GM21390 (cell line): ENCODE measurements around the gene SECTM1.
A peak's percentile ranks its signal among the peaks of the same experiment; 100 is the strongest.

Source experiments
- ATAC-seq: cut with Tn5 transposase; IDR thresholded peaks from one replicate; pipeline ENCODE4 v1.9.1; 2021; ENCODE audit not compliant: unreplicated experiment

SECTM1 gene

DNA sequence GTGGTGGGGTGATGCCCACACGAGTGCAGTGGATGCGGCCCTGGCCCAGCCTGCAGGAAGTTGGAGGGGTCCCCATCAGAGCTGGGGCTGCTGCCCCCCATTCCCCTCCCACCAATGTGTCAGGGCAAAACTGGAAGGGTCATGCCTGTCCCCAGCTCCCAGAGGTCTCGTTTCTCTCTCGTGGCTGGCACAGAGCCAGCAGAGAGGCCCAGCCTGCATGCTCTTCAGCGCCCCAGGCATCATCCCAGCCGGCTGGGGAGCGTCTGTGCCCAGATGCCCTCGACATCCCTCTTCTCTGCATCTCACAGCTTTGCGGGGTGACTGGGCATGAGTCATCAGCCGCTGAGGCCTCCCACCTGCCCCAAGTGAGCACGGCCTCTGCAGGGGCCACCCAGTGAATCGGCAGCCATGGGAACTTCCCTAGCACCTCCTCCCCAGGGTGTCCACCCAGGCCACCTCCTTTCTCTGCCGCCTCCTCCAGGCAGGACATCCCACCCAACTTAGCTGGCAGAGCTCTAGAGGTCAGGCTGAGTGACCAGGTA lies 50.3 kb downstream of the SECTM1 start:
- no peak for ATAC-seq

DNA sequence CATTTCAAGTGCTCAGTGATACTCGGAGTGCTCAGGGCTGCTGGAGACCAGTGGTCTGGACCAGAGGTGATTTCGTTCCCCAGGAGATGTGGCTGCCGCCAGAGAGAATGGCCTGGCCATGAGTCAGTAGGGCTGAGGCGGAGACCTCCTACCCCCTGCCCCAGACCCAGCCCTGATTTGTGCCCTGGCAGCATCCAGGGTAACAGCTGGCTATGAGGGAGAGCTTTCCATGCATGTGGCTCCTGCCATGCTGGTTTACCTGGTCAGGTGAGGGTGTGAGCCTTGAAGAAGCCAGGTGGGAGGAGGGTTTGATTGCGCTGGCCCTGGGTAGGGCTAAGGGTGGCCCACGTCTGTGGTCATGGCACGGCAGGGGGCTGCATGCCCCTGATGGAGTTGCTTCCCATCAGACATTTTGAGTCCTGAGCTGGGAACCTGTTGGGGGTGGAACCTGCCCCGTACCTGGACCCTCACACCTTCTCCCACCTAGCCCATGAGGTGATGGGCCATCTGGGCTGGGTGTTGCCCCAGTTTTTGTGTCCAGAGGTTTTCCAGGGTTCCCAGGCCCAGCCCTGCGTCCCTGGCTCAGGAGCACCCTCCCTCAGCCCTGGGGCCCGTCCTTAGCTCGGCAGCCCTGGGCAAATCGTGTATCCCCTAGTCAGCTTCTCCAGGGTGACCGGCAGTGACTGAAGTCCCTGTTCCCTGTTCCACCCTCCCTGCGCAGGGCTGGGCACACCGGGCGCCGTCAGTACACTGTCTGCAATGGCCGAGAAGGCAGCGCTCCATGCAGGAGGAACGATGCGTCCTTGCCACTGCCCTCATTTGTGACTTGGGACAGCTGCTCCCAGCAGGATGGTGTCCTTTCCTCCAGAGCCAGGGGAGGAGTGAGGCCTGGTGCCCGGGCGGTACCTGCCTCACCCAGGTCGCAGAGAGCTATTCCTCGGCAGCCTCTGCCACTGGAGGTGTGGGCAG lies 51.0 kb downstream of the SECTM1 start:
- ATAC-seq, result no peak

GRCh38 chr17:82281502-82282238 lies 51.9 kb downstream of the SECTM1 start:
- no peak for ATAC-seq

DNA sequence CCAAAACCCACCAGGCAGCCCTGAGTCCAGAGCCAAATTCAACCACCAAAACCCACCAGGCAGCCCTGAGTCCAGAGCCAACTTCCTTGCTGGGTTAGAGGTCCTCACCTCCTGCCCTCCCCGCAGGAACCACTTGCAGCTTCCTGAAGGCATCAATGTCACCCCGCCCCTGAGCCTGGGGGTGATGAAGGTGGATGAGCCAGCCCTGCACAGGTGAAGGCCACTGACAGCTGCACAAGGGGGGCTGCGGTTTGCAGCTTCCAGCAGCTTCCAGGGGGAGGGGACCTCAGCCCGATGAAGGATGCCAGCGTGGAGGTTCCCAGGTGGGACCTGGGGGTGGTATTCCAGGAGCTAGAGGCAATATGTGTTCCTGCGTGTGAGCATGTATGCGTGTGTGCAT lies 52.5 kb downstream of the SECTM1 start:
- no peak for ATAC-seq

- ATAC-seq, result no peak
These were observed 53.0 kb downstream of the SECTM1 start for GRCh38 chr17:82280537-82280936.

- no peak for ATAC-seq
These were observed 54.7 kb downstream of the SECTM1 start for GRCh38 chr17:82278786-82279391.

DNA sequence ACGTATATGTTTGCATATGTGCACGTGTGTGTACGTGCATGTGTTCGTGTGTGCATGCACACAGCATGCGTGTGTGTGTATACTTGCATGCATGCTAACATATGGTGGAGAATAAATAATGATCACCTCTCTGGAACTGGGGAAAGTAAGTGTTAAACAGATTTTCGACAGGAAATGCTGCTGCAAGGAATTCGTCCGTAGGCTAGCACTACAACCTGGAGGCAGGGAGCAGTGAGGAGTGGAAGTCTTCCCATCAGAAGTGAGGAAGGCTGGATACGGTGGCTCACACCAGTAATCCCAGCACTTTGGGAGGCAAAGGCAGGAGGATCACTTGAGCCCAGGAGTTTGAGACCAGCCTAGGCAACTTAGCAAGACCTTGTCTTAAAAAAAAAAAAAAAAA lies 55.3 kb downstream of the SECTM1 start:
- ATAC-seq, result no peak

GRCh38 chr17:82277851-82278250 lies 55.7 kb downstream of the SECTM1 start:
- no peak for ATAC-seq

- no peak for ATAC-seq
These were observed 56.6 kb downstream of the SECTM1 start for GRCh38 chr17:82276938-82277337.

GRCh38 chr17:82275326-82275725 lies 58.2 kb downstream of the SECTM1 start:
- ATAC-seq, result no peak

GRCh38 chr17:82274134-82275020 lies 59.2 kb downstream of the SECTM1 start:
- no peak for ATAC-seq

GRCh38 chr17:82273327-82274133 lies 60.0 kb downstream of the SECTM1 start, which contains the start of gene CSNK1D:
TSS of gene CSNK1D (minus strand) at chr17:82273700. CDS start at chr17:82273381, 319 bp downstream.
- ATAC-seq, result peak; percentile 83

DNA sequence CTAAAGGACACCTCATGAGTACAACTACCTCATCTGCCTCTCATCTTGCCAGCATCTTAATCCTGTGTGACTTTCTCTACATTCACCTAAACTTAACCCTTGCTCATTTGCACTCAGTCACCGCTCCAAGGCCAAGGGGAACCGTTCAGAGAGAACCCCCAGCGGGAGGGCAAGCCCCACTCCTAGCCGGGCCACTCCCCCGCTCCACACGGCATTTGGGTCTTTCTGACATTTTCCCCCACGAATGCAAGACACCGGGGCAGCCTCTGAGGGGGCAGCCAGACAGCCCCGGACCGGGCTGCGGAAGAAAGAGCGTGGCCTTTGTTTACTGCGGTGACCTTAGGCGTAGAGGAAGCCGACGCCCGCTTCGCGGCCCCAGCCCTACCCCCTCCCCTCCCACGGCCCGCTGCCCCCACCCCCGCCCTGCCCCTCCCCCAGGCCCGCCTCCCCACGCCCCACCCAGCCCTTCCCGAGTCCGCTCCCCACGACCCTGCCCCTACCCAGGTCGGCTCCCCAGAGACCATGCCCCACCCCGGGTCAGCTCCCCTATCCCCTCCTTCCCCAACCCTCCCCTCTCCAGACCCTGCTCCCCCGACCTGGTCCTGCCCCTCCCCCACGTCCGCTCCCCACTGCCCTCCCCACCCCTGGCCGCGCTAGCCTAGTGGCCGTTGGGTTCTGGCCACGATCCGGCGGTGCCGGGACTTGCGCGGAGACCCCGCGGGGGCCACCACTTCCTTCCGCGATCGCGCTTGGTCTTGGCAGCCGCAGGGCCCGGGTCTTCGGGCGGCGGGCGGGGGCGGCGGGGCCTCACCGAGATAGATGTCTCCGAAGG lies 60.9 kb downstream of the SECTM1 start:
- ATAC-seq, result no peak

DNA sequence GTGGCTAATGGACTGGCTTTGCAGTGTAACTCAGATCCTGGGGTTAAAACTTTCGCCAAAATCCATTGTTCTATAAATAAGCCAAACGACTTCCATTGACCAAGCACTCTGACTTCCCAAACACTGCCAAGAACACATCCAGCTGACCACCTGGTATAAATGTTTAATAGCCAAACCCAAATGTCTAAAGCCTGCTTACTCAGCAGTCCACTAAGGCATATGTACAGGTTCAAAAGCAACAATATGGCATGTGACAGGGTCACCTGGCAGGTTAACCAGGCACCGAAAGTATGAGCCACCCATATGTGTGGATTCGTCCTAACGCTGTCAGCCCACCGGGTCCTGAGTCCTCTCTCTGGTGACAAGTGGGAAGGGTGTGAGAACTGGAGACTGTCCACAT lies 62.2 kb downstream of the SECTM1 start:
- no peak for ATAC-seq
